ENCODE data around the gene TXN2.
"Not testable (repeated sequence)": the region's sequence is repeated elsewhere in the genome, so short reads cannot be mapped to it uniquely, and the experiment has no call there.

The TXN2 gene, protein sequence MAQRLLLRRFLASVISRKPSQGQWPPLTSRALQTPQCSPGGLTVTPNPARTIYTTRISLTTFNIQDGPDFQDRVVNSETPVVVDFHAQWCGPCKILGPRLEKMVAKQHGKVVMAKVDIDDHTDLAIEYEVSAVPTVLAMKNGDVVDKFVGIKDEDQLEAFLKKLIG

DNA sequence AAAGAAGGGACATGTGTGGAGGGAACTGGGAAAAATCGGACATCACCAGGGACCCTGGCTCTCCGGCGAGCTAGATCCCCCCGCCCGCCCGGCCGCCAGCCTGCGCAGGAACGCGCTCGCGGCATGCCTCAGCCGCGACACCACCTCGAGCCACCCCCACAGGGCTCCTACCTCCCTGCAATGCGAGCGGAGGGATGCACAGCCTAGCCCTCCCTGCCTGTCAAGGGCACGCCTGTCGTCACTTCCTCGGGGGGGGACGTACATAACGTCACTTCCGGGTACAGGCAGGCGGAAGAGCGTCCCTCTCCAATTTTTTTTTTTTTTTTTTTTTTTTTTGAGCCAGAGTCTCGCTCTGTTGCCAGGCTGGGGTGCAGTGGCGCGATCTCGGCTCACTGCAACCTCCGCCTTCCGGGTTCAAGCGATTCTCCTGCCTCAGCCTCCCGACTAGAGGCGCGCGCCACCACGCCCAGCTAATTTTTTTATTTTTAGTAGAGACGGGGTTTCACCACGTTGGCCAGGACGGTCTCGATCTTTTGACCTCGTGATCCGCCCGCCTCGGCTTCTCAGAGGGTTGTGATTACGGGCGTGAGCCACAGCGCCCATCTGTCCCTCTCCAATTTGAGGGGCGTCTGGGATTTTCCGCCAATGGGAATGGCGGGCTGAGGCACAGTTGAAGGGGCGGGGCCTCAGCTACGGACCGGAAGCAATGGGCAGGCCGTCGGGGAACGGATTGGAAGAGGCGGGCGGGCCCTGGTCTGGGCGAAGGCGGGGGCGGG is at the start of gene TXN2:
TSS of gene TXN2 (minus strand) at position 248 of the 776 bp plus-strand sequence. CDS start 803 bp downstream, outside the sequence.
- peak; percentile 98 for DNase-seq

DNA sequence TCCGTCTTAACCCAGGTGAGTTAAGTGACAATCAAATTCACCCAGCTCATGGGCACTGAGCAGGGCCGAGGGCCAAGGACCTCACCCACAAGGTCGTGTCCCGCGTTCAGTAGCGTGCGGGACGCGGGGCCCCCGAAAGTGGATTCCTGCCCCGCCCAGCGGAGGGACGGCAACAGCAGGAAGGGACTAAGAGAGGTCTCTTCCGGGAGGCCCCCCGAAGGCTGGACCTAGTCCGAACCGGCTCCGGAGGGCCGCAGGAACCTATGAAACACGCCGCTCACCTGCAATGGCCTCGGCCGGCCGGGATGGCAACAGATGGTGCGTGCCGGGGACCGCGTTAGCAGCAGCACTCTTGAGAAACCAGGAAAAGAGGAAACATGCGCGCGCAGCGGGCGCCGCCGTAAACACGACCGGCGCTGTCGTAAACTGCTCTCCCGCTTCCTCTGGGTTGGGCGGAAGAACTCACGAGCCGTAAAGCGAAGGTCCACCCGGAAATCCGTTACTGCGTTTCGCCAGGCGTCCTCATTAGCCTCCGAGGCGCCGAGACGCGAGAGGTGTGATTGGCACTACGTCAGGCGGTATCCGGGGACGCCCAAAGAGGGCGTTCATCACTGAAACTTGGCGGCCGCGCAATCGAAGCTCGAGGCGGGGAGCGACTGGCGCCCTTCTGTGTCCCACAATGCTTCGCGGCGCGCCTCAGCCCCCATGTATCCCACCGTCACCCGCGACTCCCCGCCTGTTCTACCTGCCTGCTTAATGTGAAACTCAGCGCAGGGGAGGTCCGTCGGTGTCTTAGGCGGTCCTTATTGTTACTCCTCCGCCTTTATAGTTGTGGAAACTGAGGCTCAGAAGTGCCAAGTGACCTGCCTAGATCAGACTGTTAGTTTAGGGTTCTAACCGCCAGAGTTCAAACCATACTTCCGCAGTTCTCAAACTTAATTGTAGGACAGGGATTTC is 47.6 kb upstream of the TXN2 start, which contains the start of gene EIF3D:
TSS of gene EIF3D (minus strand) at position 372 of the 957 bp plus-strand sequence. CDS start 3,045 bp downstream, outside the sequence.
- peak; percentile 98 for DNase-seq

DNA sequence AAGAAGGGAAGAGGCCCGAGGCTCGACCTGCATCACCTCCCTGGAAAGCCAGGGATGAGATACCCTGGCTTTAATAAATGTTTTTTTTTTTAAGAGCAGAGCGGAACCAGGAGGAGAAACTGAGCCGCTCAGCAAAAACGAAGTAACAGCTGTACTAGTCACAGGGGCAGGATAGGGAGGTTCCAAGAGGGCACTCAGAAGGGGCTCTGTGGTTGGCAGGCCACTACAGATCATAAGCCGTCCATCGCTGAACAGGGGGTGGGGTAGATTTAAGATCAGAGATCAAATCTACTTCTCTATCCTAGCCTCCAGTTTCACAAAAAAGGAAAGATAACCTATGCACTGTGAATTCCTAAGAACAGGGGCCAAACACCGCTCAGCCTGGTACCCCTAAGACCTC is 46.9 kb upstream of the TXN2 start:
- DNase-seq, result no peak

DNA sequence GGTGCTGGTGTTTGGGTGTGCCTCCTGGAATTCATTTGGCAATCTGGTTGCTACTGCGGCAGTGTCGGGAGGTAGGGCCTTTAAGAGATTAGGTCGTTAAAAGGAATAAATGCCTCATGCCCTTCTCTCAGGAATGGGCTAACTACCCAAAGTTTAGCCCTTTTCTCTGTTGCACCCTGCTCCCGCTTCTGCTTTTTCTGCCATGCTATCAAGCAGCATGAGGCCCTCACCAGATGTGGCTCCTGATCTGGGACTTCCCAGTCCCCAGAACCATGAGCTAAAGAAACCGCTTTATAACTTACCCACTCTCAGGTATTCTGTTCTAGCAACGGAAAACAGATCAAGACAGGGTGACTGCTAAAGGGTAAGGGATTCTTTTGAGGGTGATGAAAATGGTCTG is 41.2 kb upstream of the TXN2 start:
- DNase-seq, result no peak

DNA sequence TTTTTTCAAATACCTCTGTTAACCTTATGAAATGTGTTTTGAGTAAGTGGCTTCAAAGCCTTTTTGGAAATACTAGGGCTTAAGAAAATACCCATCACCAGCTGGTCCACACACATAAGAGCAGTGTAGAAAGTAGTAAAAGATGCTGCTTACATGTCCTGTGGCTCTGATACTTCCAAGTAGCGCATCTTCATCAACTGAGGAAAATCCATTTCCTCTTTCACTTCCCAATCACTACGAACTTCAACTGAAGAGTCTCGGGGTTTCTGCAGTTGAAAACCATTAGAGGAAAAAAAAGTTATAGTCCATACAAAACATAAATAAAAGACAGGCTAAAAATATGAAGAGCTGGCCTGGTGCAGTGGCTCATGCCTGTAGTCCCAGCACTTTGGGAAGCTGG is 39.0 kb upstream of the TXN2 start:
- no peak for DNase-seq

DNA sequence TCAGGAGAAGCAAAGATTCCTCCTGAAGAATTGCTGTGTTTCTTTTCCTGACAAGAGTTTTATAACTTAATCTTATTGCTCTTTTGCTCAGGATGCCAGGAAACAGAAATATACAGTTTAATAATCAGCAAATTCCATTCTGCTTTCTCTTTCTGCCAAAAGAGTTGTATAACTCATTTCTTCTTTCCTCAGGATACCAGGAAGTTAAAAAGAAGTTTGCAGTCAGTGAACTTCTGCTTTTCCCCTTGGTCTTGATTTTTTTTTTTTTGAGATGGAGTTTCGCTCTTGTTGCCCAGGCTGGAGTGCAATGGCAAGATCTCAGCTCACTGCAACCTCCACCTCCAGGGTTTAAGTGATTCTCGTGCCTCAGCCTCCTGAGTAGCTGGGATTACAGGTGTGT is 38.5 kb upstream of the TXN2 start:
- not testable (repeated sequence) for DNase-seq

DNA sequence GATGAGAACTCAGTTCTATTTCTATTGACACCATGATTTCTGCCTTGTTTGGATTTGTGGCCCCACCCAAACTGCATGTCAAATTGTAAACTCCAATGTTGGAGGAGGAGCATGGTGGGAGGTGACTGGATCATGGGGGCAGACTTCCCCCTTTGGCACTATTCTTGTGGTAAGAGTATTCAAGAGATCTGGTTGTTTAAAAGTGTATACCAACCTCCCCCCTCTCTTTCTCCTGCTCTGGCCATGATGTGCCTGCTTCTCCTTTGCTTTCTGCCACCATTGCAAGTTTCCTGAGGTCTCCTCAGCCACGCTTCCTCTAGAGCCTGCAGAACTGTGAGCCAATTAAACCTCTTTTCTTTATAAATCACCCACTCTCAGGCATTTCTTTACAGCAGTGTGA is 33.3 kb upstream of the TXN2 start:
- no peak for DNase-seq

DNA sequence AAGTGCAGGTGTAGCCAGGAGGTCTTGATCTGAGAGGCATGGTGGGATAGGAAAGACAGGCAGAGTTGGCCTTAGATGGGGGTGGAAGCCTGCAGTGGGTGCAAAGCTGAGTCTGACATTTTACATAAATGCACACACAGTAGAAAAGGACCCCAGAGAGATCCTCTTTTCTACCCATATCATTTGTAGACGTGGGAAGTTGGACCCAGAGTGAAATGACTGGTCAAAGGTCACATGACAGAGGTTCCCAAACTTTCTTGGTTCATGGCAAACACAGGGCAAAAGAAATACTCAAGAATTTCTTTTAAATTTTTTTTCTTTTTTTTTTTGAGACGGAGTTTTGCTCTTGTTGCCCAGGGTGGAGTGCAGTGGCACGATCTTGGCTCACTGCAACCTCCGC is 31.6 kb upstream of the TXN2 start:
- DNase-seq, result no peak

DNA sequence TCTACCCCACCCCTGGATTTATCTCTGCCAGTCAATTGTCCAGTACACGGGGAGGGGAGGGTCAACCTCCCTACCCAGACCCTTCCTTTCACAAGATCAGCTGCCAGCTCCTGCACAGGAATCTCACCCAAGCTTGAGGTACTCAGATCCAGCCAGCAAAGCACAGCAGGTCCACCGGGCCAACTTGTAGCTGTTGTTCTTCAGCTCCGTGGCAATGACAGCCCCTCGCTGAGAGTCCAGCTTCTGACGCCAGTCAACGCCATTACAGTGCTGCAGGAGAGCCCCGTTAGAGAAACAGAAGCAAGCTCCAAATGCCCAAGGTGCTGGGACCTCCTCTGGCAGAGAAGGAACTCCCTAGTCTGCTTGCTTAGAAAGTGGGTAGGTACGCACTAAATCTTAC is 30.9 kb upstream of the TXN2 start:
- DNase-seq, result no peak

DNA sequence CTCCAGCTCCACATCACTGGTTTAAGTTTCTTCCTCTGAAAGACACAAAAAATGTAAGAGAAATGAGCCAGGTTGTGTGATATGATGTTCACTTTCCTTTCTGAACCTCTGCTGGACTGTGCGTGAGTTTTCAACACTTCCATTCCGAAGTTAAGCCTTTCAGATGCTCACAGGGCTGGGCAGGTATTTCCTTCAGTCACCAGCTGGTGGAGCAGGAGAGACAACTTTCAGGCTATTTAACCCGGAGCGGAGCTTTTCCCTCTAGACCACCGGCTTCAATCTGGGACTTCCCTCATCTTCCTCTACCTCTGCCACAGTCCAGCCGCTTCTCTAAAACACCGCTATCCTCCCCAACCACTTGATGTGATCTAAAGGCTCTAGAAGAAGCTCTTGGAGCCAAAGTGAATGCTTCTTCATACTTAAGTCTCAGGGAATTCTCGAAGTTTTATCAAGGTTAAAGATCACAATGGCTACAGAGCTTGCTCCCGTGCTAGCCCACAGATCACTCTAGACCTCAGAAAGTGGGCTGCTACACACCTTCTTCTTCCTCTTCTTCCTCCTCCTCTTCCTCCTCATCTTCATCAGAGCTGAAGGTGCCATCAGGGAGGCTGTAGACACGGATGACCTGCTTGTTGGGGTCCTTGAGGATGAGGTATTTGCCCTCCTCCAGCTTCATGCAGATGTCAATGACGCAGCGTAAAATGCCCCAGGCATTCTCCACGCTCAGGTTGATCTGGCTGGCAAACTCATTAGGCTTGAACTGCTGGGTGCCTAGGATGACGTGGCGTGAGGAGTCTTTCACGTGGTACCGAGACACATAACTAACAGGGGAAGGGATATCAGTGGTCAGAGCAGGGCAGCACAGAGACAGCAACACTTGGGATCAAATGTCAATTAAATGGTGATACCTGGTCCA is 29.8 kb upstream of the TXN2 start:
- DNase-seq, result peak; percentile 44

DNA sequence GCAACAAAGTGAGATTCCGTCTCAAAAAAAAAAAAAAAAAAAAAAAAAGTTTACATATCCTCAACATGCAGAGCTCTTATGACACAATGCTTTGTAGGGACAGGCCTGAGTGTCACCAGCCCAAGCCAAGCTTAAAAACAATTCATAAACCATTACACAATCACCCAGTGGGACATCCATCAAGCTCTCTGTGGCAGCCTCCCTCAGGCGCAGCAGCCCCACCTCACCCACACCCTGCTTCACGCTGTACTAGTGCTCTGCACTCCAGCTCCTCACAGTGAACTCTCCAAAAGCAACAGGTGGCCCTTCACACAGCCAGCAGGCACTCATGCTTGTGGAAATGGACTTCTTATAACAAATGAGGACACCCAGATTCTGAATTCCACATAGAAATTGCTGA is 28.9 kb upstream of the TXN2 start:
- no peak for DNase-seq

DNA sequence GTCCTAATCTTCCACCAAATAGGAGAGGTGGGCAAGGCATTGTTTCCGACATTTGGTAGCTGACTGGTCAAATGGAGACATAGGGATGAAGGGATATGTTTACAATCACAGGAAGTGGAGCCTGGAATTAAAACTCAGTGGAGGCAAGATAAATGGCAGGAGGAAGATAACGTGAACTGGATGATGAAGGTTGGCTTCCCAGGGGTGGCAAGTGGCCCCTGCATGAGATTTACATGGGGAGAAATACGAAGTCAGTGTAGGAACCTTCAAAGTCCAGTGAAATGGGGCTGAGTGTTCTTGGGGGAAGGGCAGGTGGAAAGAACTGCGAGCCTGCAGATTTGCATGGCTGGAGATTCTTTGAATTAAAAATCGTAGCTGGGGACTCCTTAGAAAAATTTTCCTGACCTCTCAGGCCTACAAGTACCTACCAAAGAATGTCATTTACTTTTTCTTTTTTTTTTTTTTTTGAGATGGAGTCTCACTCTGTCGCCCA is 26.1 kb upstream of the TXN2 start:
- no peak for DNase-seq

DNA sequence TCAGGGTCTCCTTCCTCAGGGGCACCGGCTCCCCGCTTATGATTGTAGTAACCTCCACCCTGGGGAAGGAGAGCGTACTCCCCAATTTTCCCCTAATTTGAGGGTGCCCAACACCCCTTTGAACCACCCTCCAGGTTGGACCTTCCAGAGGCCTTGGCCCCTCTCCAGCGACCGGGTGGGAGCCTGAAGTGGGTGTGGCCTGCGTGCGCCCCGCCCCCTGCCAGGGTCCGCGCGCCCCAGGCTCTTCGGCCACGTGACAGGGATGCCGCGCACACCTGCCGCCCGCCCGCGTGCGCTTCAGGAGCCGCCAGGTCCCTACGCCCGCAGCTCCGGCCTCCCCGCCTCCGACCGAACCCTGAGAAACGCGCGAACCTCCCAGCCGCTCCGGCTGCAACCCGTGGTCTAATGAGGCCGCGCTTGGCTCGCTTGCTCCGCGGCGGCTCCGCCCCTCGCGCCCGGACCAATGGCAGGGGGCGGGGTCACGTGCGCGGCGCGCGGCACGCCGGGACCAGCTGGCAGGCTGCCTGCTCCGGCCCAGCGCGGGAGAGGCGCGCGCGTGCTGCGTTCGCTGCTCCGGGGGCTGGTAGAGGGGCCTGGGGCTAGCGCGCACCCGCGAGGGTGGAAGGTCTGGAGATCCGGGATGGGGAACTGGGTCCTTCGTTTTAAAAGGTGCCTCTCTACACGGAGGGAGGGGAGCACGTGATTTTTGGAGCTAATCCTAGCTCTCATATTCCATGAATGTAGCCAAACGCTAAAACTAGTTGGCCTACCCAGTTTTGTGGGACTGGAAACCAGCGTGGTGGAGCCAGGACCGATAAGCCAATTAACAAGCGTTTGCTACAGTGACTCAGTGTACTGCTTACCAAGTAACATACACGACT is 25.4 kb upstream of the TXN2 start, which contains the start of gene FOXRED2:
TSS of gene FOXRED2 (minus strand) at position 404 of the 881 bp plus-strand sequence. CDS start 618 bp downstream, outside the sequence.
- peak; percentile 92 for DNase-seq

DNA sequence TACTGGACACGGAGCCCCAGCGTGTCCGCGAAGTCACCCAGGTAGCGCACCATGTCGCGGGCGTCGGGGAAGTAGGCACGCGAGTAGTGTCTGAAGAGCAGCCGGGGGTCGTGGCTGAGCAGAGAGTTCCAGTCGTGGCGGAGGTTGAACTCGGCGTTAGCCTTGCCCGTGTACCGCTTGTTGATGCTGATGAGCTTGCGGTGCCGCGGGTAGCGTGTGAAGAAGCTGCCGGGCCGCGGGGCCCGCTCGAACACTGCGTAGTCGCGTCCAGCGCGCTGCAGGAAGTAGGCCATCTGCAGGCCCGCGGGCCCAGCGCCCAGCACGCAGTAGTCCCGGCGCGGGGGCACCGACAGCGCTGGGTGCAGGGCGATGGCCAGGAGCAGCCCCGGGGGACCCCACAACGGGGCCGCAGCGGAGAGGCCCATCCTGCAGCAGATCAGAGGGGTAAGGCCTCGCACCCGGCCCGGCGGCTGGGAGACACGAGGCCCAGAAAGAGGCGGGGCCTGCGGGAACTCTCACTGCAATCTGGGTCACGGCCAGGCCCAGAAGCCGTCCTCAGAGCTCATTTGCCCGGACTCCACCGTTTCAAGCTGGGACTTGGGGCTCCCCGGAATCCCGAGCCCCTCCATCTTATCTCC is 24.7 kb upstream of the TXN2 start:
- no peak for DNase-seq

DNA sequence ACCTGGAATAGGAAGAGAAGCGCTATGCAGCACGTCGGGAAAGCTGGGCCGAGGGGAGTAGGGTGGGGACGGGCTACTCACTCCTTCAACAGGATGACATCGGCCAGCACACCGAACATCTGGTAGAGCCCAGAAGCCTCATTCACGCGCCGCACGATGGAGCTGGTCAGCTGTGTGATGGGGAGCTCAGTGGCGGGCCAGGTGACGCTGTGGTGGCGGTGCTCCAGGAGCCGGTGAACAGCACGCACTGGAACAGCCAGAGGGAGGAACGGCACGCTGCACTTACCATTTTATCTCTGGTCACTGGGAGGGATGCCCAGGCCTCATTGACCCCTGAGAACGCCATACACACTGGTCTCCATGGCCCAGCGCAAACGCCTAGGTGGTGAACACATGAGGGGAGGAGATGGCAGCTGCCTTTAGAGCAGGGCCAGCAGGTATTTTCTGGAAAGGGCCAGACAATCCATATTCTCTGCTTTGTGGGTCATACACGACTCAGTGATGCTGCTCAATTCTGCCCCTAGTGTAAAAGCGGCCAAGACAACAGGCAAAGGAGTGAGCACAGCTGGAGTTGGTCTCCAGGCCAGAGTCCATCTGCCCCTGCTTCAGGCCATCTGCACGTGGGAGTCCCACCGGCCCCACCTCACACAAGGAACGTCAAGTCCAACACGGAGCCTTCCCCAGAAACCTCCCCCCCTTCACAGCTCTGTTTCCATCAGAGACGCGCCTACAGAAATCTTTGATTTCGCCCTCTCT is 16.6 kb upstream of the TXN2 start:
- DNase-seq, result no peak

DNA sequence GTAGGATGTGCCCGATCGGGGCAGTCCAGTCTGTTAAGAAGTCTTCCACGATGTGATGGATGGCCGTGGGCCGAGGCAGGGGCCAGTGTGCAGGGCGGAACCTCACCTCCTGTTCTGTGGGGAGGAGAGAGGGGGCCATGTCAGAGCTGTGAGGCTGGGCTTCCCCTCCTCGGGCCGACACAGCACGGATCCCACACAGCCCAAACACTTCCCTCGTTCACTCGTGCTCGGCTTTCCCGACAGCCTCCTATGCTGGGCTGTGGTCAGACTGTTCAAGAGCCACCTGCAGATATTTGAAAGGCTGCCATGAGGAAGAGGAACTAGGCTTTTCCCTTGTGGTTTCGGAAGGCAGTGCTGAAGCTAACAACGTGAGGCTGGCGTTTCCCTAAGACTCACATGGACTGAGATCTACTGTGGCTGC is 12.3 kb upstream of the TXN2 start:
- no peak for DNase-seq

DNA sequence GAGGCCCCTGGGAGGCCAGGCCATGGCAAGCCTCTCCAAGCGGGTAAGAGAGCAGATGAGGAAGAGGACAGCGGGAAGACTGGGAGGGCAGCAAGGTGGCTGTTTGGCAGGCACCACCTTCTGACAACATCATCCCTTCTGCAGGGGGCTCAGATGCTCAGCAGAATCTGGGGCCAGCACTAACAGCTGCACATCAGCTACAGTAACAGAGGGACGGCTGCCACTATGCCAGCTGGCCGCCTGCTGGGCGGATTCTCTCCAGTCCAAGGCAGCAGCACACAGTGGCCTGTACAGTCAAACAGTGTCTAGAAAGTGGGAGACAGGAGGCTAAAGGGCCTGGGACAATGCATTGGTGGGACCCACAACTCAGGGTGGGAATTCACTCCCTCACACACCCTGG is 10.7 kb upstream of the TXN2 start:
- DNase-seq, result no peak

DNA sequence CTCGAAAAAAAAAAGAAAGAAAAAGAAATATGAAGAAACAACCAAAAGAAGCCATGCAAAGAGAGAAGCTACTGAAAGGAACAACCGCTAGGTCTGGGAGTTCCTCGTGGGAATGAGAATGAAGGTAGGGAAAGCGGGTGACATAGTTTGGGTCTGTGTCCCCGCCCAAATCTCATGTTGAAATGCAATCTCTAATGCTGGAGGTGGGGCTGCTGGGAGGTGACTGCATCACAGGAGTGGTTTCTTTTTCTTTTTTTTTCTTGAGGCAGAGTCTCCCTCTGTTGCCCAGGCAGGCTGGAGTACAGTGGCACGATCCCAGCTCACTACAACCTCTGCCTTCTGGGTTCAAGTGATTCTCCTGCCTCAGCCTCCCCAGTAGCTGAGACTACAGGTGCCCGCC is 9.7 kb upstream of the TXN2 start:
- no peak for DNase-seq

DNA sequence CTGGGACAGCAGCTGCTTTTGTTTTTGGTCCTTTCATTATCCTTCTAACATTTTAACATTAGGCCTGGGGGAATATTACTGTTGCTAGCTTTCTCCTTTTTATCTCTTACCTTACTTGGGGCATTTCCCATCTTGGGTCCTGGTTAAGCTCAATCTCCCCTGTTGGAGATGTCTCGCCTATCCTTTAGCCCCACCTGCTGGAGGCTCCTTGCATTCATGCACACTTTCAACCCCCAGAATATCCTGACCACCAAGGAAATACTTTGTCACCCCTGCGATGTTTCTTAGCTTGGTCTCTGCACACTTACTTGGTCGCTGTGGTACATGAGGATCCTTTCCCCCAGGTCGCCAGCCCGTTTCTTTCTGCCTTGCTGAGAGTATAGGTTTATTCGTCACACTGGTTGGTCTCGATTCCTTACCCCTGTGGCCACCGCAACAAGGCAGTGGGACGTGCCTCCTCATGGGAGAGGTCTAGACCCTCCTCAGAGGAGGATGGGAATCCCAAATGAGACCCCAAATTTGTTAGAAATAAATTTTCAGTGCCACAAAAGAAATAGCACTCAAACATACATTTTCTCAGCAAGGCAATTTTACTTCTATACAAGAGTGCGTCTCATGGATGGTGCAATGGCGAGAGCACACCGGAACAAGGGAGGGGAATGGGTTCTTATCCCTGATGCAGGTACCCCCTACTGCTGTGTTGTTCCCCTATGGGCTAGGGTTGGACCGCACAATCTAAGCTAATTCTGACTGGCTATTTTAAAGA is 5.4 kb upstream of the TXN2 start:
- DNase-seq, result peak; percentile 72
